ENCODE measurements around the gene TMEM204.

TMEM204 gene

DNA sequence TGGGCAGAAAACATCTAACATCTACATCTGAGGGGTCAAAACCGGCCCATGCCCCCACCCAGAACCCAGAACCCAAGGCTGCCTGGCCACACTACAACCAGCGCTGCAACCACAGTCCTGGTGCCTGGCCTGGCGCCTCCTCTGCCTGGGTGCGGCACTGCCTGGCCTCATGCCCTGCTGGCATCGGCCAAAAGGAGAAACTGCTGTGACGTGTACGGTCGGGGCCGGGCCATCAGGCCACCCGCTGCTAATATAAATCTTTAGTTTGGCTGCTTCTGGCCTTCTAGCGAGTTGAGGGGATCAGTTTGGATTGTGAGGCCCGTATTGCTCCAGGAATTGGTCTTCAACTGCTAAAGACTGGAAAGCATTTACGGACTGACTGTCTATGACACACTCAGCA, 22.8 kb downstream of the TMEM204 start:
- POLR2A ChIA-PET (ENCODE audit: low non-redundant PET) = no interaction called here

DNA sequence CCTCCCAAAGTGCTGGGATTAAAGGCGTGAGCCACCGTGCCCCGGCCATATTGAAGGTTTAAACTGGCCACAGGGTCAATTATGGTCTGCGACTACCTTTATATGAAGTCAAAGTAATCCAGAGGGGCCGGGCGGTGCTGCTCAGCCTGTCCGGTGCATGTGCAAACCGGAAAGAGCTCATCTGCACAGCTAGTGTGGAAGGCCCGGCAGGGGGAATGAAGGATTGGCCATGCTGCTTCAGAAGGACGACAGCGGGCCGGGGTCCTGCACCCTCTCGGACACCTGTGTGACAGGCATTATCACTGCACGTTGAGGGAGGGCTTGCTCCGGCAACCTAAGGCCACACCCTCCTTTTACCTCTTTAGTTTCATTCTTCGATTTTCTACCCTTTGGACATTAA, 23.6 kb downstream of the TMEM204 start:
- TF ChIP-seq, protein P1, sequence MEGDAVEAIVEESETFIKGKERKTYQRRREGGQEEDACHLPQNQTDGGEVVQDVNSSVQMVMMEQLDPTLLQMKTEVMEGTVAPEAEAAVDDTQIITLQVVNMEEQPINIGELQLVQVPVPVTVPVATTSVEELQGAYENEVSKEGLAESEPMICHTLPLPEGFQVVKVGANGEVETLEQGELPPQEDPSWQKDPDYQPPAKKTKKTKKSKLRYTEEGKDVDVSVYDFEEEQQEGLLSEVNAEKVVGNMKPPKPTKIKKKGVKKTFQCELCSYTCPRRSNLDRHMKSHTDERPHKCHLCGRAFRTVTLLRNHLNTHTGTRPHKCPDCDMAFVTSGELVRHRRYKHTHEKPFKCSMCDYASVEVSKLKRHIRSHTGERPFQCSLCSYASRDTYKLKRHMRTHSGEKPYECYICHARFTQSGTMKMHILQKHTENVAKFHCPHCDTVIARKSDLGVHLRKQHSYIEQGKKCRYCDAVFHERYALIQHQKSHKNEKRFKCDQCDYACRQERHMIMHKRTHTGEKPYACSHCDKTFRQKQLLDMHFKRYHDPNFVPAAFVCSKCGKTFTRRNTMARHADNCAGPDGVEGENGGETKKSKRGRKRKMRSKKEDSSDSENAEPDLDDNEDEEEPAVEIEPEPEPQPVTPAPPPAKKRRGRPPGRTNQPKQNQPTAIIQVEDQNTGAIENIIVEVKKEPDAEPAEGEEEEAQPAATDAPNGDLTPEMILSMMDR (conservative IDR thresholded peaks at IDR 0.05; ENCODE audit: low read depth) = no peak
- no peak for DNase-seq (ENCODE audit: low spot score)
- H3K27ac ChIP-seq = no peak overlapping the region
- ChIA-PET POLR2A (ENCODE audit: low non-redundant PET) (no interaction called here), CTCF (interaction anchor here (0.6 kb wide), 1 partner anchor 40 kb away, joined by 3 read pairs; no protein-coding TSS in a partner anchor)

More for the DNA sequence above, 22.8 kb downstream of the TMEM204 start:
- CTCF ChIA-PET = no interaction called here
- no peak for DNase-seq (ENCODE audit: low spot score)
- TF ChIP-seq, protein P1 (conservative IDR thresholded peaks at IDR 0.05; ENCODE audit: low read depth) = no peak
- no peak overlapping the region for H3K27ac ChIP-seq

DNA sequence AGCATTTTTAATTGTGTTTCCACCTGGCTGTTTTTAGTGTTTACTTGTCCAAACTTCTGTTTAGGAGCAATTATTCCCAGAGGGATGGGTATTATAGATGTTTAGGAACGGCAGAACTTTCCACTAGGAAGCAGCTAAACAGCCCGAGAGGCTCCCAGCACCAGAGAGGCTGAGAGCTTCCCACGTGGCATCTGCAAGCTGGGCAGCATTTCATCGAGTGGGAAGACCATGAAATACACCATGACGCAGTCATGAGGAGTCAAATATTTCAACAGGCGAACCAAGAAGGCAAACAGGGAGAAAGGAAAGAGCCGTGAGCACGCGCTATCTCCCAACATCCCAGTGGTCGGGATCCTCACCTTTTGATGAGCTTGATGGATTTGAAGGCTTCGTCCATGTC, 24.1 kb downstream of the TMEM204 start:
- TF ChIP-seq, protein P1 (conservative IDR thresholded peaks at IDR 0.05; ENCODE audit: low read depth) = no peak
- DNase-seq (ENCODE audit: low spot score) = no peak
- no peak overlapping the region for H3K27ac ChIP-seq
- POLR2A ChIA-PET (ENCODE audit: low non-redundant PET) = no interaction called here
- CTCF ChIA-PET = interaction anchor here (0.6 kb wide), 1 partner anchor 41 kb away, joined by 3 read pairs; no protein-coding TSS in a partner anchor

DNA sequence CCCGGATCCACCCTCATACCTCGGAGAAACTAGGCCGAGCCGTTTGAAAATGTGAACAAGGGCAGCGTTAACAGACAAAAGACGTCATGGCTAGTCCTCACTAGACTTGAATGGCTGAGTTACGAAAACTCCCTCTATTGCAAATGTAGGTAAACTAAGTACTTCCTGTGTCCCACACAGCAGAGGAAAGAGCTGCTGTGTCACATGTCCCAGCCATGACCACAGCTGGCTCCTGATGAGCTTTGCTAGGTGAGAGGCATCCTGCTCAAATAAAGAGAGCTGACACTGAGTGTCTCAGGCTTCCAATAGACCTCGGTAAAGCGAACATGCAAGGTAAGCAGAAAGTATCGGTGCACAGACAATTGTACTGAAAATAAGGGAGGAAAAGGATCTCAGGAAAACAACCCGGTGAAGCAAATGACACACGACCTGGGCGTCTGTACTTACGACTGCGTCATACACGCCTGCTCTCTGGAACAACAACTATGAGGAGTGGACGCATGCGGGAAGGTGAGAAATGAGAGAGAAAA, 26.0 kb downstream of the TMEM204 start:
- no peak overlapping the region for H3K27ac ChIP-seq
- DNase-seq (ENCODE audit: low spot score) = no peak
- TF ChIP-seq, protein P1 (conservative IDR thresholded peaks at IDR 0.05; ENCODE audit: low read depth) = no peak
- CTCF ChIA-PET = no interaction called here
- POLR2A ChIA-PET (ENCODE audit: low non-redundant PET) = no interaction called here

DNA sequence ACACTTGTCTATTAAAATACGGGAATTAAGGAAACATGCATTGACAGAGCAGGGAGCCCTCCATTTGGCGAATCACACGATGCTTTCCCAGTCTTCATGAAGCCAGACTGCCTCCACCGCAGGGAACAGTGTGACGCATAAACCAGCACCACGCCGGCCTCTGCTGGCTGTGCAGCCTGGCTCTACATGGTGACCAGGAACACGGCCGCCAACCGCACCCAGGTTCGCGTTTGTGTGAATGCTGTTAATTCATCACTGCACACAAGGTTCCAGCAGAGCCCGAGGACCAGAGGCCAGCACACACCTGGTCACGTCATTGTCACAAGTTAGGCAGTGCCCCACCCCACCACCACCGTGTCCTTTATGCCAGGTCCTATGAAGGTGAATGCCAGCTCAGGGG, 26.7 kb downstream of the TMEM204 start:
- no peak overlapping the region for H3K27ac ChIP-seq
- no peak for DNase-seq (ENCODE audit: low spot score)
- ChIA-PET CTCF (no interaction called here), POLR2A (ENCODE audit: low non-redundant PET) (no interaction called here)
- TF ChIP-seq, protein P1 (conservative IDR thresholded peaks at IDR 0.05; ENCODE audit: low read depth) = no peak

DNA sequence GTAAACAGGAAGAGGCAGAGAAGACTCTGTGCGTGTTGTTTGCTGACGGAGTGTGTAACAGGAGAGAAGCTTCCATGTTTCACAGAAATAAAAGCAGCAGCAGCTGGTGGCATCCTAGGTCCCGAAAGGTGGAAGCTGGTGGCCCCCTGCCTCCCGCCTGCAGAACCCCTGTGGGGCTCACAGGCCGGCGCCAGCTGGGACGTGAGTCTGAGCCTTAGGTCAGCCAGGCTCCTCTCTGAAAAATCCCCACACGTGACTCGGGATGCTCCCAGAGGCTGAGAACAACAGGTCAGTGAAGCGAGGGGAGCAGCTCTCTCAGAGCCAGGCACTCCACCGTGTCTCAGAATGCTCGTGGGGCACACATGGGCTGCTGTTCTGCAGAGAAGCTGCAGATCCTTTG, 27.4 kb downstream of the TMEM204 start:
- CTCF ChIA-PET = interaction anchor here (0.6 to 1.1 kb wide), 2 partner anchors 11 to 198 kb away, joined by 3 read pairs; no protein-coding TSS in a partner anchor
- DNase-seq (ENCODE audit: low spot score) = no peak
- TF ChIP-seq, protein P1 (conservative IDR thresholded peaks at IDR 0.05; ENCODE audit: low read depth) = no peak
- no peak overlapping the region for H3K27ac ChIP-seq
- POLR2A ChIA-PET (ENCODE audit: low non-redundant PET) = no interaction called here

Data from RWPE1 (cell line).